HG03108 (cell line): ENCODE results near the gene PIGT.
A peak's percentile ranks its signal among the peaks of the same experiment; 100 is the strongest.

Experiments used
- ATAC-seq: cut with Tn5 transposase; IDR thresholded peaks from one replicate; pipeline ENCODE4 v1.9.1; 2021; ENCODE audit warnings: moderate library complexity; ENCODE audit not compliant: unreplicated experiment

PIGT gene

GRCh38 chr20:45415822-45416637 lies at the start of gene PIGT:
TSS of gene PIGT (plus strand) at chr20:45416141. CDS start at chr20:45416157, 16 bp downstream.
- ATAC-seq = peak; percentile 60

DNA sequence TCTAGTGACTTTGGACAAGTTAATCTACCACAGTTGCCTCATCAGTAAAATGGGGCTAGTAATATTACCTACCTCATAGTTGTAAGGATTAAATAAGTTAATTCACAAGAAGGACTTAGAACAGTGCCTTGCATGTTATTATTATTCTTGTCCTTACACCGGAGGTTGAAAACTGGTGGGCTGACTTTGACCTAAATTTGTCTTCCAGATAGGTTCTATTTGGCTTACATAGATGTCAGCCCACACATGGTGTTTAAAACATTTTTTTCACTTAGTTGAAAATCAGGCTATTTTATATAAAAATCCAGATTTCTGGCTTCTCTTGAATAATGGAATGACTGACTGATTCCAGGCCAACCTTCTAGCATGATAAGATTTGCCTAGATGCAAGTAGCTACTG lies 49.7 kb upstream of the PIGT start:
- ATAC-seq = no peak

- no peak for ATAC-seq
These were observed 49.3 kb upstream of the PIGT start for GRCh38 chr20:45366631-45367030.

- ATAC-seq = no peak
These were observed 48.8 kb upstream of the PIGT start for GRCh38 chr20:45367126-45367525.

DNA sequence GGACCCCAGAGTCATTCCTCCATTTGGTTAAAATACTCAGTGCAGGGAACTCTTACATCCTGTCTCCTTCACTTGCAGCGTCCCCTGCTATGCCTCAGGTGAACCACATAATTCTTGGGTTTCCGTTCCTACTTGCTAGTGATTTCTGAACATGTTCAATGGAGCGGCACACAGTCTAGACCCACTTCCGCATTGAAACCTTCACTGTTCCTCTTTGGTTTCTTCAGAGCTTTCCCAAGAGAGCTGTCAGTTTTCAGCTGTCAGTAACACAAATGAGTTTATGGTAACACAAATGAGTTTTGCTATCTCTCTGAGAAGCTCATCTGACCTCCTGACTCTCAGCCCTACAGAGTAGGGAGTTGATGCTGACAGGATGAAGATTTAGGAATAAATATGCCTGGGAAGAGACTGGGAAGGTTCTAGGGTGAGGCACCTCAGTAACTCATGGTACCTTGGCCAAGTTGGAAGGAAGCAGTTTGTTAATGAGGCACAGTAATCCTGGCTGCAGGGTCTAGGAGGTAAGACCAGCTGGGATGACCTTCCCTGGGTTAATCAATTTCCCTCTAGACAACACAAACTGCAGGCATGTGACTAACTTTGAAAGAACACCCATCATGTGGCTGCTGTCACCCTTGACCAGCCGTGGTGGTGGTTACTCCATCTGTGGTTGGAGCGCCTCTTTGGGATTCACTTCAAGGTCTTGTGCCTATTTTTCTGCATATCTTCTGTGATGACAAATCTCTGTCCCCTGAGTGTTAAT lies 47.5 kb upstream of the PIGT start:
- peak; percentile 72 for ATAC-seq

- ATAC-seq = no peak
These were observed 45.3 kb upstream of the PIGT start for GRCh38 chr20:45370571-45371160.

DNA sequence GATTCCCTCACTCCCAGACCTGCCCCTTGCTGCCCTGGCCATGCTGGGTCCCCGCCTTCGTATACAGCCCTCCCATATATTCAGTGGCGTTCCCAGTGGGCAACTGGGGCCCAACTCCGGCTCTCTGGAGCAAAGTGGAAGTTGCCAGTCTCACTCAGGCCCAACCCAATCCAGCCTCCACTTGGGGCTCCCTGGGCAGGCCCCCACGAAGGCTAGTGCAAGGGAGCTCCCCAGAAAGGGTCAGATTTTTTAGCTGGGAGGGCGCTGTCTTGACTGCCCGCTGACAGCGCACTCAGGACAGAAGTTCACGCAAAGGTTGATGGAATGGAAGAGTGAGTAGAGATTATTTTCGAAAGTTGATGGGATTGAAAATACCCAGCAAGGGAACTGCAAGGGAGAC lies 43.7 kb upstream of the PIGT start:
- no peak for ATAC-seq

GRCh38 chr20:45372646-45373352 lies 43.1 kb upstream of the PIGT start:
- ATAC-seq = no peak

- peak; percentile 65 for ATAC-seq
These were observed 42.4 kb upstream of the PIGT start for GRCh38 chr20:45373353-45374100.

DNA sequence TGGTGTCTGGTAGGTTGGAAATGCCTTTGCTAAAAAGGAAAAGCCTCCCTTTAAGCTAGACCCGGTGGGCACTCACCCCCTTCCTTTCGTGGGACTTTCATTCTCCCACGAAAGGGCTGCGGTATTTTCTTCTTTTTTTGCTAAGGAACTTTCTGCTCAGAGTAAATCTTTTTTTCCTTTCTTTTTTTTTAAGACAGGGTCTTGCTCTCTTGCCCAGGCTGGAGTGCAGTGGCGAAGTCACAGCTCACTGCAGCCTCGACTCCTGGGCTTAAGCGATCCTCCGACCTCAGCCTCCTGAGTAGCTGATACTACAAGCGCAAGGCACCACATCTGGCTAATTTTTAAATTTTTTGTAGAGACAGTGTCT lies 41.9 kb upstream of the PIGT start:
- ATAC-seq = no peak

- ATAC-seq = no peak
These were observed 41.0 kb upstream of the PIGT start for GRCh38 chr20:45374966-45375365.

DNA sequence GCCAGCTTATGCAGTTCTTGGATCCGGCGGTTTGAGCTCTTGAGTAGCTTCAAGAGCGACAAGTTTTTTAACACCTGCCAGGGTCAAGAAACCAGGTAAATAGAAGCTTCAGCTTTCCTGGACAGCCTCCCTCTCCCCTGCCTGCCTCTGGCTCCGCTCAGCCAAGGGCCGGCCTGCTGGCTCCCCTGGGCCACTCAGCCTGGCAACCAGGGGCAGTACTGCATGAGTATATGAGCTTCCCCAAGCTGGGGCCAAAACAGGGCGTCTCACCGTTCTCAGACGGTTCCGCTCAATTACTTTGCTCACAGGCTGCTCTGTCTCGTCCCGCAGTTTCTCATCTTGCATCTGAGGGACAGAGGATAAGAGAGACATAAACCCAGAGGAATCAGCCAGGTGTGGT lies 38.7 kb upstream of the PIGT start:
- no peak for ATAC-seq

GRCh38 chr20:45378191-45378590 lies 37.8 kb upstream of the PIGT start, which contains the start of gene TP53TG5:
TSS of gene TP53TG5 (minus strand) at chr20:45378325. CDS start at chr20:45378236, 89 bp downstream.
- ATAC-seq = no peak

DNA sequence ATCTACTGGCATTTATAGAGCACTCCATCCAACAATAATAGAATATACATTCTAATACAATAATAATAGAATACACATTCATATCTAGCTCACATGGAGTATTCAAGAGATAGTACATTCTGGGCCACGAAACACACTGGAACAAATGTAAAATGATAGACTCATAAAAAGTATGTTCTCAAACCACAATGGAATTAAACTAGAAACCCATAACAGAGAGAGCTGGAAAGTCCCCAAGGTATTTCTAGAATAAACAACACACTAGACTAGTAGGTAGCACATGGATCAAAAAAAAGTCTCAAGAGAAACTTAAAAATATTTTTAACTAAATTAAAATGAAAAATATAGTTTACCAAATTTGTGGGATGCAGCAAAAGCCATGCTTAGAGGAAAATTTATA lies 28.7 kb upstream of the PIGT start:
- ATAC-seq = no peak

- ATAC-seq = no peak
These were observed 25.0 kb upstream of the PIGT start for GRCh38 chr20:45390931-45391330.

GRCh38 chr20:45391559-45391958 lies 24.4 kb upstream of the PIGT start:
- no peak for ATAC-seq

GRCh38 chr20:45392733-45393132 lies 23.2 kb upstream of the PIGT start:
- ATAC-seq = no peak

DNA sequence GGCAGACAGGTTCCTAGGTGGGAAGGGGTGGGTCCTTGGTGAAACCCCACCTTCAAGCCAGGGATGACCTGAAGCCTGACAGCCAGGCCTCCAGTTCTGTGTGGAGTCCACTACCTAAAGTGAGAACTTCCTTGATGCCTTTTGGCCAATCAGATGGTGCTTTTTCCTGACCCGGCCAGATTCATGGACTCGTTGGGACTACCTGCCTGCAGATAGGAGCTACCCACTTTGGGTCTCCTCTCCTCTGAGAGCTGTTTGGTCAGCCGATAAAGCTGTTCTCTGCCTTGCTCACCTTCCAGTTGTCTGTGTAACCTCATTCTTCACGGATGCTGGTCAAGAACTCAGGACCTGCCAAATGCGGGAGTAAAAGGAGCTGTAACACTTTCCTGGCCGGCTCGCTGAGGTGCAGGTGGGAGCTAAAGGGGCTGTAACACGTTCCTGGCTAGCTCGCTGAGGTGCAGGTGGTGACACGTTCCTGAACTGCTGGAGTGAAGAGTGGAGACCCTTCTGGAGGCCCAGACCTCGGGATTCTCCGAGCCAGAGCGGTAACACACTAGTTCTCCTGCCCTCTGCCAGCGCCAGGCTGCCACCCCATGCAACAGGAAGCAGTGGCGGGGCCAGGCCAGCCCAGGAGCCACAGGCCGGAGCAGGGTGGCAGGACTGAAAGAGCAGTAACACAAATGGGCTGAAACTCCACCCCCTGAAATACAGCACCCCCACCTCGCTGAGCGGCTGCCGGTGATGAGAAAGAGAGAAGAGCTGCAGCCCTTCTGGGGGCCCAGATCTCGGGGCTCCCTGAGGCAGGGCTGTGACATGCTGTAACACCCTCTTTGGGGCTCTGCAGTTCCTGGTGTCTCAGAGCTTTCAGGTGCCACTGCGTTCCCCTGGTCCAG lies 21.5 kb upstream of the PIGT start:
- ATAC-seq = no peak

DNA sequence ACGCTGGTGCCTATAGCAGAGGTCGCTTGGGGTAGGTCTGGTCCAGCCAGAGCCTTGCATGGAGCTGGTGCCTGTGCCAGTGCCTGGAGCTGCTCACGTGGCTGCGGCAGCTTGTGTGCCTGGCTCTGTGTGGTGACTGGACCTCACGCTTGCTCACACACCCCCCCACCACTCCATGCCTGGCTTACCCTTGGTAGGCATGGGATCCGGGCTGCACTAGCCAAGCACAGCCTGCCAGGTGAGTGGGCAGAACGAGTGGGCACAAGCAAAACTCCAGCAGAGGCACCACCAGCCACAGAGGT lies 20.9 kb upstream of the PIGT start:
- ATAC-seq = no peak

- ATAC-seq = no peak
These were observed 16.9 kb upstream of the PIGT start for GRCh38 chr20:45399018-45399417.
